ENCODE results near the gene BHLHE23. TPM values are rescaled to one million over a fixed set of nuclear protein-coding genes. Genes with fewer than 3 reads are reported as not detected.

Gene BHLHE23
- total RNA-seq, 4 donors from 2014 or later: not detected

GRCh38 chr20:63017826-63018411 is 11.2 kb upstream of the BHLHE23 start:
- ATAC-seq (ENCODE audit: low FRiP score) (no peak), DNase-seq (ENCODE audit: low spot score) (no peak)
- TF ChIP-seq CTCF (IDR thresholded peaks at IDR 0.05): no peak

- TF ChIP-seq CTCF (IDR thresholded peaks at IDR 0.05): no peak
- no peak for DNase-seq (ENCODE audit: low spot score)
- ATAC-seq (ENCODE audit: low FRiP score): no peak
Measured at GRCh38 chr20:63017076-63017825, 10.5 kb upstream of the BHLHE23 start.

GRCh38 chr20:63016514-63017075 is 9.8 kb upstream of the BHLHE23 start:
- DNase-seq (ENCODE audit: low spot score) (no peak), ATAC-seq (ENCODE audit: low FRiP score) (no peak)
- no peak for TF ChIP-seq CTCF (IDR thresholded peaks at IDR 0.05)

GRCh38 chr20:63015662-63016361 is 9.0 kb upstream of the BHLHE23 start:
- ATAC-seq (ENCODE audit: low FRiP score) (no peak), DNase-seq (ENCODE audit: low spot score) (no peak)
- no peak for TF ChIP-seq CTCF (IDR thresholded peaks at IDR 0.05)

- no peak for ATAC-seq (ENCODE audit: low FRiP score)
- DNase-seq (ENCODE audit: low spot score): no peak
Measured at GRCh38 chr20:63015147-63015661, 8.4 kb upstream of the BHLHE23 start.

GRCh38 chr20:63014710-63015109 is 7.9 kb upstream of the BHLHE23 start:
- ATAC-seq (ENCODE audit: low FRiP score) (peak; percentile 55), DNase-seq (ENCODE audit: low spot score) (no peak)
- no peak for TF ChIP-seq CTCF (IDR thresholded peaks at IDR 0.05)

More at GRCh38 chr20:63015147-63015661, 8.4 kb upstream of the BHLHE23 start:
- TF ChIP-seq CTCF (IDR thresholded peaks at IDR 0.05): no peak
